IPS DF 4.7 (cell line): ENCODE results near the gene CSAG1.
"Not testable (repeated sequence)": the region's sequence is repeated elsewhere in the genome, so short reads cannot be mapped to it uniquely, and the experiment has no call there.

Source experiments
- DNase-seq: peaks from one replicate; pipeline ENCODE4 v3.0.0-alpha.2; 2013; ENCODE audit warnings: low spot score; ENCODE audit errors: extremely low read depth

CSAG1 gene

GRCh38 chrX:152700390-152700789 is 33.1 kb downstream of the CSAG1 start:
- DNase-seq = not testable (repeated sequence)

- not testable (repeated sequence) for DNase-seq
Observed at GRCh38 chrX:152697952-152698931, 35.3 kb downstream of the CSAG1 start, which contains the start of gene MAGEA3. Gene MAGEA3, plus strand, starts transcription at chrX:152698794. Its CDS starts 2,039 bp downstream, at chrX:152700833.

GRCh38 chrX:152681012-152681411 is 52.5 kb downstream of the CSAG1 start:
- DNase-seq = not testable (repeated sequence)
